Stimulated activated CD4-positive, alpha-beta T cell treated with anti-CD3 and anti-CD28 coated beads, Interleukin-4, amount 100 ng/mL, for 4 hours (primary cell): Measurements from ENCODE around the gene UBXN11.
"Not testable (repeated sequence)": the region's sequence is repeated elsewhere in the genome, so short reads cannot be mapped to it uniquely, and the experiment has no call there.

Experiments used
- DNase-seq, 2 experiments: peaks; one replicate each; pipeline ENCODE4 v3.0.0-alpha.2; 2020

UBXN11 gene

DNA sequence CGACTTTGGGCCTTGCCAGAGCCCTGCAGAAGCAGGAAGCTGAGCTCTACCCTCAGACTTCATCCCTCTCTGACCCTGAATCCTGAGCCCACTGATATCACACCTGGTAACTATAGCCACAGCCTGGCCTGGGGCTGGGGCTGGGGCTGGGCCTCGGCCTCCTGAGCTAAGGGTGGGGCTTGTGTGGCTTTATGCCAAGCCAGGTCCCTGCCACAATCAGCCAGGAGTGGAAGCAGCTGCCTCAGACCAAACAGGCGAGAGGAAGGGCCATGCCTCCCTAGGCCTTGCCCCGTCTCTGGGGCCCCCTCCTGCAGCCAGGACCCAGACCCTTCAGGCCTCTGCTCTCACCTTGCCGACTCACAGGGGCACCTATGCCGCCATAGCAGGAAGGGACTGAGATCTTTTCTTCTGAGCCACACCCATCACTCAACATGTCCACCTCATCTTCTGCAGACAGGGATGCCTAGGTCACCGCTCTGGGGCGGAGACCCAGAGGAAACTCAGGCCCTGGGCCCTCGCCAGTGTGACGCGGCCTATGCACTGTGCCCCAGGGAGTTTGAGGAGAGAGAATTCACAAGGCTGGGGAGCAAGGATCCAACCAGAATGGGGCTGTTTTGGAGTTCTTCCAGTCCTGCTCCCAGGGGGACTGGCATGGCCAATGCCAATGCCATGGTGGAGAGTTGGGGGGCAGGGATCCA lies 5.7 kb downstream of the UBXN11 start:
- DNase-seq: no peak

DNA sequence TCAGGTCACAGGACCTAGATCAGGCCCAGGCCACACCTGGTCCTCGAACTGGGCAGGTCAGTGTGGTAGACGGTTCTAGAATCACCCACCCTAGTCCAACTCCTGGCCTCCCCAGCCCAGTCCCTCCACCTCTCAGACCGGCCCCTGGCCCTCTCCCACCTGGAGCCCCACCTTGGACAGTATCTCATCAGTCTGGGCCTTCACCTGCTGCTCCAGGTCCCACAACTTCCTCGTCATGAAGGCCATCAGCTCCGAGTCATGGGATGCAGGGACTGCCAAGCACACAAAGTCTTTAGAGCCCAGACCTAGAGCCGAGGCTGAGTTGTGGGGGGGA lies 8.7 kb downstream of the UBXN11 start:
- DNase-seq: no peak

DNA sequence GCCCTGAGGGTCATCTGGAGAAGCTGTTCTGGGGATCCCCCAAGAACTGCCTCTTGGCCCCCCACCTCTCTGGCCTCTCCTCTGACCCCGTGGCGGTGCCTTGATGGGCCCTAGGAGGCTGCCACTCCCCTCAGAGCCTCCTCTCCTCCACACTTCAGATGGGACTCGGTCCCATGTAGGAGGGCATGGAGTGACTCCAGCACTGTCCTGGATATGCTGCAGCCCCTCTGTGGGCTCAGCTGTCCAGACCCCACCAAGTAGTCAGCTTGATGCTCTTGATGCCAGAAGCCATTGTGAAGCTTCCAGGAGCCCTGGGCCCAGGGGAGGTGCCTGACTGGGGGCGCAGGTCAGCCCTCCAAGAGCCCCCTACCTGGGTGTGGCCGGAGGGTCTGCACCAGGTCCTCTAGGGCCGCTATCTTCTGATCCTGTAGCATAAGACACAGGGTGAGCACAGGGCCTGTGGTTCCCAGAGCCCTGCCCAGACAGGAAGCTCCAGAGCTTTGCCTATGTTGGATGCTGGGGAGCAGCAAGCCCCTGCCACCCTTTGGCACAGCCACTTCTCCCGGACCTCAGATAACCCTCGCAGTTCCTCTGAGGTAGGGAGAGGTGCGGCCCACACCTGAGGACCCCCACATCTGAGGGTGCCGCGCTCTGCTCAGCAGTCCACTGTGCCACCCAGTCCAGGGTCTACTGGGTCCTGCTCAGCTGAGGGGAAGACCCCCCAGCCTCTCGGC lies 9.2 kb downstream of the UBXN11 start:
- no peak for DNase-seq

DNA sequence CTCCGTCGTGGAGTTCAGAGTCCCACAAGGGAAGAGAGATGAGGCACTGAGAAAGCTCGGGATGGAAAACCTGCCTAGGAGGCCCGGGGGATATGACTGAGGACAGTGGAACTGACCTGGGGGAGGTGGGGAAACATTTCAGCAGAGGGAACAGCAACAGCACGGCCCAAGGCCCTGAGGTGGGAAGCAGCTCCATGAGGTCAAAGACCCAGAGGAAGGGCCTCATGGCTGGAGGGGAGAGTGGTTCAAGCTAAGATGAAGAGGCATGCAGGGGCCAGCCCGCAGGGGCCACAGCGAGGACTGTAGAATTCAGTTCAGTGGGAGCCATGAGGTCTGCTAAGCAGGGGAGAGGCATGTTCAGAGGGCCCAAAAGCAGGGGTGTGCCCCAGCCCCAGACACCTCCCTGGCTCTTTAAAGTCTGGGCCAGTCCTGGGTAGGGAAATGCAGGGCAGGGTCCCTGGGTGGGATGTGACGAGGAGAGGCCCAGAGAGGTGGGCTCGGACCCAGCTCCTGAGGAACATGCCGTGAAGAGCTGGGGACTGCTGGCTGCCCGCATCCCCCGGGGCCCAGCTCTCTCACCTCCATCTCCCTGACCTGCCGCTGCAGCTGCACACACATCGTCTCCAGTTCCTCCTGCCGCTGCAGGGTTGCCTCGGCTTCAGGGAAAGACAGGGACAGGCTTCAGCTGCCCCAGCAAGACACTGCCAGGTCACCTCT lies 9.9 kb downstream of the UBXN11 start:
- DNase-seq: no peak

DNA sequence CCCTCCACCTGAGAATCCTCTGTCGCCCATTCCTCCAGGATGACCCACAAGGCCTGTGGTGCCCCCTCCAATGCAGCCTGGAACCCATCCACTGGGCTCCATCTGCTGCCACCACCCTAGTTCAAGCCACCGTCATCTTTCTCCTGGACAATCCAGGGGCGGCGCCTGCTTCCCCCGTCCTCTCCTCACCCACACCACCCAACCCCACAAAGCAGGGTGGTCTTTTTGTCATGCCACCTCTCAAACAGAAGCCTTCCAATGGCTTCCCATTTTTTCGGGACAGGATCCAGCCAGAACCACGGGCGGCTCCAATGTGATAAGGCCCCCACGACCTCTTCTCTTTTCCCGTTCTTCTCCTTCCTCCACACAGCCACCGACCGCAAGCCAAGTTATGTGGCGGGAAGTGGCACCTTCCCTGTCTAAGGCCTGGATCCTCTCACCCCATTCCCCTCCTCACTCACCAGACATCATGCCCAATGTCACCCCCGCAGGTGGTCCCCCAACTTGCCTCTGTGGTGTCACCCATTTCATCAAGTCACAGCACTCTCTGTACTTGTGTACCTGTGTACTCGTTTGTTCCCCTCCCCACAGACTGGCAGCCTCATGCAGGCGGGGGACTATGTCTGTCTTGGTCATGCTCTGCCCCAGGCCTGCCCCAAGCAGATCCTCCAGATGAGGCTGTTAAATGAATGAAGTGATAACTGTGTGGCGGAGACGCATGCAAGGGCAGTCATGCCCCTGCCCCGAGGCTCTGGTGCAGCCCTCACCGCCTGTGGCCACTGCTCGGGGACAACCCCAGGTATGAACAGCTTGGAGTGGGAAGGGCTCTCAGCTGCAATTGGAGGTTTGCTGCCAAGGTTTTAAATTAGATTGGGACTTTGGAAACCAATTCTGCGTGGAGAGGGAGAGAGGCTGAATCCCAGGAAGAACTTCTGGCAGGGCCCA lies 11.0 kb downstream of the UBXN11 start:
- no peak for DNase-seq

DNA sequence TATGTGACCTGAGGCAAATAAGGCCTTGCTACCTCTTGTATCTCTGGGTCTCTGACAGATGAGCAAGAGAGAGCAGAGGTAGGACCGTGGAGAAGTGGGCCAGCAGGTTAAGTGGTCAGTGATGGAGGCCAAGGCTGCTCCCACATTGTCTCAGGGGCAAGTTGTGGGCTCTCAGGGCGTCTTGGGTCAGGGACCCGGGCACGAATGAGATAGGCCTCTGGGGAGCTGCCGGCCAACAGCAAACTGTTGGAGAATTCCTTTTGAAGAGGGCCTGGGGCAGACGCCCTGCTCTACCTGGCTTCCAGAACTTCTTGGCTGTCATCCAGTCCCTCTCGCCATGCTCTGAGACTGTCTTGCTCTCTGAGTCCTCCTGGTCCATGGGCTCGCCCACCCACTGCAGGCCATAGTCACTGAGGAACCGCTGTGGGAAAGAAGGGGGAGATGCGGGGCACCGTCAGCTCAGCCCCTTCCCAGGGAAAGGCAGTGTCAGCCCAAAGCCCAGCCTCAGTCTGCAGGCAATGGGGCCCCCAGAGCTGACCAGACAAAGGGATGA lies 12.4 kb downstream of the UBXN11 start:
- no peak for DNase-seq

DNA sequence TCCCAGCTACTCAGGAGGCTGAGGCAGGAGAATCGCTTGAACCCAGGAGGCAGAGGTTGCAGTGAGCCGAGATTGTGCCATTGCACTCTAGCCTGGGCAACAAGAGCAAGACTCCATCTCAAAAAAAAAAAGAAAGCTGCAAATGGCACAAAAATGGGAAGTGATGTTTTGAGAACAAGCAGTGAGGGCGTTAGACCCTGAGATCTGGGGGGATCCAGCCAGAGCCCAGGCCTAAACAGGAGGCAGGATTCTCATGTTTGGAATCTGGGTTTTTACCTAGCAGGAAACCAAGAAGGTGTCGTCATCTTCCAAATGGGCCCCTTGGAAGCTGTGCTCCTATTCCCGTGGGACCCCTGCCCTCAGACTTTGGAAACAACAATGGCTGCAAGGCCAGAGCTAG lies 13.7 kb downstream of the UBXN11 start:
- not testable (repeated sequence) for DNase-seq

DNA sequence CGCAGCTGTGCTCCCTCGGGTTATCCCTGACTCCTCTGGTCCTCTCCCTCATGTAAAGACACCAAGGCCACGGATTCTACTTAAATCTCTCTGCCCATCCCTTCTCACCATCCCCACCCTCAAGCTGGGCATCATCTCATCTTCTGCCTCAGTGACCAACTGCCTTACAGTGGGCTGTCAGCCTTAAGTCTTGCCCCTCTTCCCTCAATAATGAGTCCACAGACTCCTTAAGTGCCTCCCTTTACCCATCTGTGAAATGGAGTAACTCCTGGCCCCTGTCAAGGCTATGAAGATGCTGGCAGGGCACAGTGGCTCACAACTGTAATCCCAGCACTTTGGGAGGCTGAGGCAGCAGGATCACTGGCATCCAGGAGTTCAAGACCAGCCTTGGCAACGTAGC lies 14.5 kb downstream of the UBXN11 start:
- DNase-seq: no peak

DNA sequence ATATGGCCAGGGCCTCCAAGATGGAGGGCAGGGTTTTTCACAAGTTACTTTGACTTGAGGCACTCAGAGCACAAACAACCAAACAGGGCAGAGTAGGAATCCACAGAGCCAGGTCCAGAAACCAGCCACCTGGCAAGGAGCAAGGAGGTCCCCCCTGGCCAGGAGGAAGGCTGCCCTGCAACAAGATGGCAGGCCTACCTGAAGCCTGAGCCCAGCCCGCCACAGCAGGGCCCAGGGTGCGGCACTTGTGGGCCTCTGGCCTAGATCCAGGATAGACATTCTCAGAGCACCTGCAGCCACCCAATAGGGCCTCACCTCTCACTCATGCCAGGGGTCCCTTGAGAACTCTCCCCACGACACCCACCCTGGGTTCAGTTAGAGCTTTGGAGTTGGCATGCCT lies 15.0 kb downstream of the UBXN11 start:
- DNase-seq: no peak

DNA sequence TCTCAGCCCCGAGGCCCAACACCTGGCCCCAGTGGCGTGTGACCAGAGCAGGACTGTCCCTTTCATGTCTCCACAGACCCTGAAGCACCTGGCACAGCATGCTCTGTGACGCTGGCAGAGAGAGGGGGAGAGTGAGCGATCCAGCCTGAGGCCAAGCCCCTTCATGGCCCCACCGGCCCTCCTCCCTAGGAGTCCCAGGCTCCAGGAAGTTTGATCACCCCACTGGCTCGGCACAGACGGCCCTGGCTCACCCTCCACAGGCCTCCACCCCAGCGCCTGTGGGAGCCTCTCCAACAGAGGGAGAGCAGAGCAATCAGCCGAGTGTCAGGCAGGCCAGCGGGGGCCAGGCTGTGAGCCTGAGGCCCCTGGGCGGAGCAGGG lies 15.6 kb downstream of the UBXN11 start:
- DNase-seq: no peak

DNA sequence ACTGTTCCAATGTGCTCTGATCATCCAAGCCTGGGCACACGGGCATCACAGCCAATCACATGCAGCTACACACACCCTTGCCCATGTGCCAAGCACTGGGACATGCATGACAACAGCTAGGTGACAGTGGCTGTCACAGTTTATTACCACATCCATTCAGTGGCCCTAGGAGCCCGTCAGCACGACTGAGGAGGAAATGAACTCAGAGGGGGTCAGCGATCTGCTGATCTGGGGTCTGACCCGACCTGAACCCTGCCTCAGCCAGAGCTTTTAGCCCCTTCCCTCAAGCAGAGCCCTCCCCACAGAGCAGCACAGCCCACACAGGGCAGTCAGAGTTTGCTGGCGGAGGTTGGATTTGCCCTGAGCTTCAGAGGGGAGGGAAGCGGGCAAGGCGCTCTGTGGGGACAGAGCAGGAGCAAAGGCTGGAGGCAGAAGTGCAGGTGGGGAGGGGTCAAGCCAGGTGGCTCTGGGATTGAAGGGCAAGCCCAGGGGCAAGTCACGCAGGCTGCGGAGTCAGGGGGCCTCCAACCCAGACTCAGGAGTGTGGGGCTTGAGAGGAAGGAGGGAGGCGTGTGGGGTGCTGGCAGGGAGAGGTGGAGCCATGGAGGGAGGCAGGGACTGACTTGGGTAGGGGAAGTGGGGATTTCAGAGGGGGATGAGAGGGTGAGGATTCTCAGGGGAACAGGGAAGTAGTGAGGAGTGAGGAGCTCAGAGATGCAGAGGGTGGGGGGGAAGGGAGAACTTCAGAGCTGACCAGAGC lies 16.1 kb downstream of the UBXN11 start:
- no peak for DNase-seq

DNA sequence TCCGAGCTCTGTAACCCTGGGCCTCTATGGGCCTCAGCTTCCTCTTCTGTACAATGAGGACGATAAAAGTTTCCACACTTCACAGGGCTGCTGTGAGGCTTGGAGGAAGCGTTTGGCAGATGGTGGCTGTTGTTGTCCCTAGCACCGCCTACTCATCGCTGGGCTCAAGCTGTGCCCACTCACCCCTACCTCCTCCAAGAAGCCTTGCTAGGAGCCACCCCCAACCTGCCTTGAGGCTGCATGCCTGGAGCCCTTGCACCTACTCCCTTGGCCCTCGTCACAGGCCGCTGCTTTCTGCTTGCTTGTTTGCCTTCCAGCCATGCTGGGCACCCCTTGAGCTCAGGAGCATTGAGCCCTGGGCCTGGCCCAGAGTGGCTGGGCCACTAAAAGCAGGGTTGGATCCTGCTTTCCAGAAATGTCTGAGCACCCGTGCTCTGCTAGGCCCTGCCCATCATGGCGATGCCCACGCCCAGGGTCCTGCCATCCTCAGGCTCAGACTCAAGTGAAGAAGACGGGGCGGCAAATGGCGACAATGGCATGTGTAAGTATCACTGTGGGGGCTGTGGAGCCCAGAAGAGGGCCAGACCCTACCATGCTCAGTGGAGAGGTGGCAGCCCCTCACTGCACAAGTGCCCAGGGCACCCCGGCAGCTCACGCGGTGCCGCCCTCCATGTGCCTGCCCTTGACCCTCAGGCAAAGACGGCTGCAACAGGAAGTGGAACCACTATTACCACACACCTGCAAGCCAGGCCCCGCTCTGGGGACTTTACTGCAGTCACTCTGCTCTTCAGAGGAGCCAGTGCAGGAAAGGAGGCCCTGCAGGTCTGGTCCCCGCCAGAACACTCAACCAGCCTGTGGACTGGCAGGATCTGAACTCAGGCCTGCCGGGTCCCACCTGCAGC lies 17.0 kb downstream of the UBXN11 start:
- DNase-seq: no peak

DNA sequence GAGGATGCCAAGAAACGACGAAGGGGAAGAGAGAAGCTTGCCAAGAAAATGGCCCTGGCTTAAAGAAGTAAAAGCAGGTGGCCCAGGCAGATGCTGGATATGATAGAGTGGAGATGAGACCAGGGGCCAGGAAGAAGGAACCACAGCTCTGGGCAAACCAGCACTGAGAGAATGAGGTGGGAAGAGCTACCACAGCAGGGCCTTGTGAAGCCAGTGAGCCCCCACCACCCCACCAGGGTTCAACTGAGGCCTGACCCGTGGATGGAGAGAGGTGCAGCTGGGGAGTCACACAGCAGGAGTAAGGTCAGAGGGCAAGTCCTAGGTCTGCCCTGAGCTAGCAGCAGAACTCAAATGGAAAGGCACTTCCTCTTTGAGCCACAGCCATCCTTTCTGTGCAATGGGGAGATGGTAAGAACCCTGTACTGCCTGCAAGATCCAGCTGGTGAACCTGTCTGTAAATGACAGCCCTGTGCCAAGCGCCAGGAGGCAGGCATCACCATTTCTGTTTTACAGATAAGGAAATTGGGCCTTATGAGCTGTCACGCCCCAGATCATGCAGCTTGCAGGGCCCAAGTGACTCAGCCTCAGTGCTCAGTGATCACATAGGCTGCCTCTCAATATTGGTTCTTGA lies 18.0 kb downstream of the UBXN11 start:
- DNase-seq: peak; percentile 57 to 82

DNA sequence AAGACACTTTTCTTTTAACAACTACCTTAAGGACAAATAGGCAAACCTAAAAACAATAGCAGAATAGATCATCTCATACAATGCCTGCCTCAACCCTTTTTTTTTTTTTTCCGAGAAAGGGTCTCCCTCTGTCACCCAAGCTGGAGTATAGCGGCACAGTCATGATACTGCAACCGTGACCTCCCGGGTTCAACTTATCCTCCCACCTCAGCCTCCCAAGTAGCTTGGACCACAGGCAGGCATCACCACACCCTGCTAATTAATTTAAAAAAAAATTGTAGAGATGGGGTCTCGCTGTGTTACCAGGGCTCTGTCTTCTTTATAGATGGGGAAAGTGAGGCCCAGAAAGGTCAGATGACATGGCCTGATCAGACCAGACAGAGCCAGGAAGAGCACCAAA lies 18.6 kb downstream of the UBXN11 start:
- DNase-seq: no peak

DNA sequence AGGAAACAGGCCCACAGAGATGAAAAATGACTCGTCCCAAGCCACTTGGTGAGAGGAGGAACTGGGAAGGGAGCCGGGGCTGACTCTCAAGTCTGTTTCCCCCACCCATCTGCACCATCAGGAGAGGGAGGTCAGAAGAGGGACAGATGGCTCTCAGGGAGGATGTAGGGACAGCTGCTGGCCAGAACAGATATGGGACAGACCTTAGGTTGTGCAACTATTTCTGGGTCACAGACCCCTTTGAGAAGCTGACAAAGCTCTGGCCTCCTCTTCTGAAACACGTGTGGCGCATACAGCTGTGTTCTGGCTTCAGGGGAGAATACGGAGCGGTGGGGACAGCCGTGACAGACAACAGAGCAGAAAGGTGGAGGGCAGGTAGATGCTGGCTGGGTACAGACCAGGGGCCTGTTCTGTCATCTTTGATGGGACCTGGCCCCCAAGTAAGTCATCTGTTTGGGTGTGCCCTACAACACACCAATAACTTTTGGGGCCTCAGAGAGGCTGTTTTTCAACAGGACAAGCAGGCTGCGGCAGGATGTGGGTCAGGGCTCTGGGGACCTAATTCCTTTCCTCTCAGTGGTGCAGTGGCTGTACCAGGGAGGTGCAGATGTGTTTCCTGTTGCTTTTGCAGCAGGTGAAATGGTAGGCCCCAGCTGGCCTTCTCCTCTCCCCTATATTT lies 19.3 kb downstream of the UBXN11 start:
- DNase-seq: peak in 1 of 2 experiments; percentile 47

DNA sequence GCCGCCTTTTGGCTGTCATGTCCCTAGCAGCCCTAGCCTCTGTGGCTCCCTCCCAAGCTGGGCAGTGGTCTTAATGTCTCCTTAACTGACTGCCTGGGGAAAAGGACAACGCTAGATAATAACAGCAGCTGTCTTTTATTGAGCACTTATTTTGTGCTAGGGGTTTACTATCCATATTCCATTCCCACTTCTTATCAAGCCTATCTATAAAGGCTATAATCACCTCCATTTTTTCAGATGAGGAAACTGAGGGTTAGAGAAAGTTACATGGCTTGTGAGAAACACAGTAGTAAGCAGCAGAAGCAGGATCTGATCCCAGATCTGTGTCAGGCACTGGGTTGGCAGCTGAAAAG lies 20.4 kb downstream of the UBXN11 start:
- DNase-seq: no peak

DNA sequence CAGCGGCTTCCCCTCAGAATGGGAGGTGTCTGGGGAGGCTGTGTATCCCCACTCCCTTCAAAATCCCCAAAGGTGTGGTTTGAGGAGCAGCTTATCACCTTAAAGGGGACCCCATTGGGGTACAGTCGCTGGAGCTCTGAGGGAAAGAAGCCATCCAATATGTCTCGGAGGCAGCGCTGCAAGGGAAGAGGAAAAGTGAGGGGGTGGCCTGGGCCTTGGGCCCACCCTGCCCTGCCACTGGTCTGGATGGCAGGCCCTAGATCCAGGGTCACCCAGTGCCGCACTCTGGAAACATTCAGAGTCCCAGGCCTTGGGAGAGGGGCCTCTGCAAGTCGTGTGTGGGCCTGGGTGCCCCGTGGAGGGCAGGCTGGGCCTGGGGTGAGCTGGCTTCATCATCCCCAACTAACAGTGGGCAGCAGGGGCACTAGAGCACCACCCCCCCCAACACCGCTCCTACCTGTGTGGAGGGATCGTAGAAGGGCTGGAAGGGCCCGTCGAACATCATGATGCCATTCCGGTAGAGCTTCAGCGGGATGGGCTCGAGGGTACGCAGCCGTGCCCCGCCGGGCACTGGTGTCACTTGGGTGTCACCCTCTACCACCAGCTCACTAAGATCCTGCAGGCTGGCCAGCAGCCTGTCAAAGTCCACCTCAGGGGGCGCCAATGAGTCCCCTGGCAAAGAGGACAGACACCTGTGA lies 20.9 kb downstream of the UBXN11 start:
- no peak for DNase-seq

DNA sequence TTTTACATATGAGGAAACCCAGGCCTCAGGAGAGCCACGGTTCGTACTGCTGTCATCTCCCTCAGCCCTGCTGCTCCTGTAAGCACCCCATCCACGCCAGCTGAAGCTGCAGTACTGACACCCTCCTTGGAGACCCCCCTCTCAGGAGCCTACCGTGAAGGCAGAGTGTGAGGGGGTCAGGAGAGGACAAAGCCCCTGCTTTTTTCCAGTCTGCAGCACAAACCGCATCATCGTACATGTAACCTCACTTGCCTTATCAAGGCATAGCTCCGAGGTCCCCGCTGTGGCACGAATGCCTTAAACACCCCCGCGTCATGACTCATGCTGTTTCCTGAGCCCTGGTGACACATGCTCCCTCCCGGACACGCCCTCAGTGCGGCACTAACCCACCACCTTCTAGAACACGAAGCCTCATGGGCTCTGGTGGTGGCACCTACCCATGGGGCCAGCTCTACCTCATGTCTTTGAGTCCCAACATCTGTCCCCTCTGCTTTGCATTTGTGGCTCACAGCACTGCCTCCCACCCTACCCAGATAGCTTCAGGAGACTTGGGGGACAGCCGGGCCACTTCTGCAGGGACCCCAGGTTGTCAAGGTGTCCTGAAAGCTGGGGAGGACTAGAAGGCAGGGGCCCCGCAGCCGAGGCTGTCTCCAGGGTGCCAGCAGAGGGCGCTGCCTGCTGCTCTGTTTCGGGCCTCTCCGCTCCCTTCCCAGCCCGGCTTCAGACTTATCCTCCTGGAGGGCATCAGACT lies 21.7 kb downstream of the UBXN11 start:
- DNase-seq: peak; percentile 92 to 99
